Liver (tissue), 10 donors: Measurements from ENCODE around the gene LMNTD2. TPM values are rescaled to one million over a fixed set of nuclear protein-coding genes. Genes with fewer than 3 reads are reported as not detected.

Experiments used
- DNase-seq: peaks from one replicate; pipeline ENCODE4 v3.0.0-alpha.2; 2017; ENCODE audit warnings: low spot score
- H3K27ac ChIP-seq, 2 donors: one replicate each; pipeline ENCODE4 v1.7.0; 2013; ENCODE audit warnings: inconsistent platforms in 2 of 2, low read length in 2 of 2, control low read depth in 1 of 2, low read depth in 1 of 2, mild to moderate bottlenecking in 1 of 2
- H3K27me3 ChIP-seq, 4 donors: one replicate each; pipeline versions ENCODE4 v1.6.1 to v1.7.0; 2013; ENCODE audit warnings: low read length in 3 of 4, inconsistent platforms in 1 of 4, mild to moderate bottlenecking in 1 of 4, moderate library complexity in 1 of 4; ENCODE audit not compliant: control insufficient read depth in 4 of 4, insufficient read depth in 4 of 4
- H3K36me3 ChIP-seq, 4 donors: one replicate each; pipeline versions ENCODE4 v1.6.1 to v1.7.0; 2013; ENCODE audit warnings: low read length in 3 of 4, mild to moderate bottlenecking in 3 of 4, low read depth in 1 of 4, moderate library complexity in 1 of 4; ENCODE audit not compliant: control insufficient read depth in 4 of 4, insufficient read depth in 3 of 4
- H3K4me1 ChIP-seq, 4 donors: one replicate each; pipeline versions ENCODE4 v1.6.1 to v1.7.0; 2013; ENCODE audit warnings: low read length in 3 of 4, mild to moderate bottlenecking in 3 of 4, moderate library complexity in 1 of 4; ENCODE audit not compliant: control insufficient read depth in 4 of 4, insufficient read depth in 4 of 4
- H3K4me3 ChIP-seq, 3 donors: one replicate each; pipeline versions ENCODE4 v1.6.1 to v1.7.0; 2013; ENCODE audit warnings: low read length in 3 of 3, control low read depth in 1 of 3, low read depth in 1 of 3, mild to moderate bottlenecking in 1 of 3
- H3K9ac ChIP-seq, 2 donors: one replicate each; pipeline ENCODE4 v1.7.0; 2013; ENCODE audit warnings: low read length in 2 of 2, mild to moderate bottlenecking in 2 of 2, moderate library complexity in 2 of 2, control low read depth in 1 of 2, low read depth in 1 of 2
- H3K9me3 ChIP-seq, 4 donors: one replicate each; pipeline versions ENCODE4 v1.6.1 to v1.7.0; 2013; ENCODE audit warnings: low read length in 3 of 4; ENCODE audit not compliant: control insufficient read depth in 4 of 4
- ATF3 ChIP-seq: IDR thresholded peaks from 2 replicates; pipeline ENCODE4 v1.6.1; 2016; ENCODE audit warnings: antibody characterized with exemption
- CTCF ChIP-seq: fragments of 150-350 bp; IDR thresholded peaks from 2 replicates; pipeline ENCODE4 v1.5.1; 2017; ENCODE audit warnings: improper control_type of control experiment, low read depth, low read length; ENCODE audit not compliant: missing input control
- EGR1 ChIP-seq, 2 donors: IDR thresholded peaks; 2 replicates each; pipeline ENCODE4 v1.6.1; 2016 to 2018; ENCODE audit warnings: antibody characterized with exemption in 2 of 2, low read depth in 2 of 2
- FOXA1 ChIP-seq: IDR thresholded peaks from 2 replicates; pipeline ENCODE4 v1.6.1; 2016; ENCODE audit warnings: antibody characterized with exemption
- FOXA2 ChIP-seq: IDR thresholded peaks from 2 replicates; pipeline ENCODE4 v1.6.1; 2016; ENCODE audit warnings: antibody characterized with exemption
- GABPA ChIP-seq, 2 donors: IDR thresholded peaks in 1 of 2; conservative IDR thresholded peaks in 1 of 2; 2 replicates each; pipeline ENCODE4 v1.6.1; 2016; ENCODE audit warnings: antibody characterized with exemption in 2 of 2, mild to moderate bottlenecking in 1 of 2, moderate library complexity in 1 of 2
- HNF4A ChIP-seq, 2 donors: conservative IDR thresholded peaks; 2 replicates each; pipeline ENCODE4 v1.6.1; 2016; ENCODE audit warnings: antibody characterized with exemption in 2 of 2, mild to moderate bottlenecking in 2 of 2
- HNF4G ChIP-seq: IDR thresholded peaks from 2 replicates; pipeline ENCODE4 v1.6.1; 2016; ENCODE audit warnings: antibody characterized with exemption
- JUND ChIP-seq, 2 donors: IDR thresholded peaks; 2 replicates each; pipeline ENCODE4 v1.6.1; 2016; ENCODE audit warnings: antibody characterized with exemption in 2 of 2
- MAX ChIP-seq: IDR thresholded peaks from 2 replicates; pipeline ENCODE4 v1.6.1; 2016; ENCODE audit warnings: antibody characterized with exemption
- RAD21 ChIP-seq, 2 donors: IDR thresholded peaks; 2 replicates each; pipeline ENCODE4 v1.6.1; 2016; ENCODE audit warnings: antibody characterized with exemption in 2 of 2, mild to moderate bottlenecking in 2 of 2
- REST ChIP-seq: IDR thresholded peaks from 2 replicates; pipeline ENCODE4 v1.6.1; 2016; ENCODE audit warnings: antibody characterized with exemption, mild to moderate bottlenecking
- RXRA ChIP-seq, 2 donors: IDR thresholded peaks; 2 replicates each; pipeline ENCODE4 v1.6.1; 2017 to 2018; ENCODE audit warnings: antibody characterized with exemption in 2 of 2, mild to moderate bottlenecking in 1 of 2
- SP1 ChIP-seq: IDR thresholded peaks from 2 replicates; pipeline ENCODE4 v1.6.1; 2018; ENCODE audit warnings: antibody characterized with exemption, mild to moderate bottlenecking
- TAF1 ChIP-seq: conservative IDR thresholded peaks from 2 replicates; pipeline ENCODE4 v1.6.1; 2016; ENCODE audit warnings: antibody characterized with exemption, mild to moderate bottlenecking
- YY1 ChIP-seq: IDR thresholded peaks from 2 replicates; pipeline ENCODE4 v1.6.1; 2016; ENCODE audit warnings: antibody characterized with exemption, mild to moderate bottlenecking
- WGBS: extraction: QIAGEN DNeasy Blood & Tissue Kit; methylation state at CpG from one replicate; pipeline ENCODE4 v1.1.7; 2013; 5-methylcytosine and 5-hydroxymethylcytosine counted together
- polyA plus RNA-seq, 2 donors: library from polyadenylated mRNA; stranded (reverse) in 1 of 2; unstranded in 1 of 2; fragments of 200-250 nt in 1 of 2; fragments of >200 nt in 1 of 2; fragmentation: Nextera tagmentation in 1 of 2; extraction: Ambion mirVana in 1 of 2; gene quantifications; one replicate each; pipeline versions ENCODE4 v1.2.1 to v1.2.3, GENCODE V29; 2013 to 2015
- small RNA-seq: library from RNA; depleted of rRNA; stranded (forward); fragments of <200 nt; gene quantifications from one replicate; pipeline ENCODE3, GENCODE V24; 2014
- total RNA-seq, 2 donors: library from RNA; depleted of rRNA; stranded (reverse); fragments of >200 nt; gene quantifications; one replicate each; pipeline ENCODE4 v1.2.3, GENCODE V29; 2014
- donor health status: healthy.
- donor health status: healthy.
- donor health status: healthy.
- donor health status: healthy.
- donor health status: healthy.

The LMNTD2 gene
- total and polyA plus RNA-seq, 4 donors, result 1.2 to 4.6 (median 2.3) TPM

- Histone ChIP-seq H3K9me3 (no peaks in the 10 kb centered on the region), H3K27me3 (no peaks in the 10 kb centered on the region), H3K4me1 (peaks cover 12 to 33% (median 24%) of the 10 kb centered on the region in 4 donors), H3K27ac (peak overlapping the region; percentile 97 to 100), H3K36me3 (peaks cover 0 to 9% (median 3%) of the 10 kb centered on the region in 4 donors), H3K4me3 (peak overlapping the region; percentile 73 to 99 (median 79)), H3K9ac (peak overlapping the region; percentile 91 to 99)
- peak; percentile 98 for DNase-seq
- under 1% methylated on average over 71 of the region's 71 CpGs for WGBS
- no peak for TF ChIP-seq FOXA1
- no peak for TF ChIP-seq JUND (IDR thresholded peaks at IDR 0.05)
- peak; percentile 20 for TF ChIP-seq REST
- TF ChIP-seq HNF4G, result no peak
- TF ChIP-seq YY1, result no peak
- TF ChIP-seq HNF4A (conservative IDR thresholded peaks at IDR 0.05), result no peak
- TF ChIP-seq RAD21 (IDR thresholded peaks at IDR 0.05), result no peak
- no peak for TF ChIP-seq ATF3
- TF ChIP-seq CTCF, result no peak
- no peak for TF ChIP-seq EGR1 (IDR thresholded peaks at IDR 0.05; ENCODE audit: low read depth in 2 of 2)
- peak in 1 of 2 donors; percentile 26 for TF ChIP-seq RXRA (IDR thresholded peaks at IDR 0.05)
- peak; percentile 20 to 87 for TF ChIP-seq GABPA (IDR thresholded peaks at IDR 0.05 in 1 of 2, conservative IDR thresholded peaks at IDR 0.05 in 1 of 2)
- TF ChIP-seq FOXA2, result no peak
- TF ChIP-seq SP1, result no peak
- TF ChIP-seq MAX, result no peak
These were observed 54.1 kb downstream of the LMNTD2 start for GRCh38 chr11:506238-506994.

GRCh38 chr11:504994-505344, 55.6 kb downstream of the LMNTD2 start:
- peak overlapping the region in 1 of 2 donors; percentile 63 for H3K27ac ChIP-seq

More at GRCh38 chr11:504994-505344, 55.6 kb downstream of the LMNTD2 start:
- TF ChIP-seq MAX (no peak), RAD21 (IDR thresholded peaks at IDR 0.05) (no peak), FOXA1 (no peak), TAF1 (no peak)
- Histone ChIP-seq H3K9me3 (no peaks in the 10 kb centered on the region), H3K27me3 (no peaks in the 10 kb centered on the region), H3K4me3 (peak overlapping the region in 1 of 3 donors; percentile 37), H3K36me3 (peaks cover 7 to 17% (median 10%) of the 10 kb centered on the region in 4 donors), H3K9ac (peak overlapping the region in 1 of 2 donors; percentile 27), H3K4me1 (peaks cover 12 to 33% (median 24%) of the 10 kb centered on the region in 4 donors)
- WGBS, result 81% methylated on average over 7 of the region's 7 CpGs
- DNase-seq, result no peak

Small RNA genes lying within 50 kb of the gene (small RNA-seq; reads per million reads assigned to genes)
- gene MIR210, result 10.8 reads per million, percentile 94 among the genes with 10 or more reads in this experiment

Other genes starting within 250 kb of the LMNTD2 start
- 10 to 100 TPM; 12.6 to 37.4 TPM for gene IFITM1, start 246.7 kb downstream of the LMNTD2 start, total RNA-seq
- 100 to 1,000 TPM in 1 of 2 donors, 10 to 100 TPM in 1; 96.0 to 113 TPM for gene IFITM1, start 246.7 kb downstream of the LMNTD2 start, polyA plus RNA-seq
- gene IFITM3, start 239.9 kb downstream of the LMNTD2 start, total RNA-seq, result 100 to 1,000 TPM in 1 of 2 donors, 10 to 100 TPM in 1; 48.6 to 105 TPM
- 1,000 to 10,000 TPM; 2,070 to 2,255 TPM for gene IFITM3, start 239.9 kb downstream of the LMNTD2 start, polyA plus RNA-seq
- gene B4GALNT4, start 191.2 kb downstream of the LMNTD2 start, total RNA-seq, result under 1 TPM; 0.42 TPM
- gene B4GALNT4, start 191.2 kb downstream of the LMNTD2 start, polyA plus RNA-seq, result under 1 TPM in 1 of 2 donors, not detected in 1; 0.15 TPM
- under 1 TPM; 0.25 to 0.37 TPM for gene PKP3, start 166.5 kb downstream of the LMNTD2 start, total RNA-seq
- under 1 TPM in 1 of 2 donors, not detected in 1; 0.08 TPM for gene PKP3, start 166.5 kb downstream of the LMNTD2 start, polyA plus RNA-seq
- gene SIGIRR, start 145.7 kb downstream of the LMNTD2 start, total RNA-seq, result 10 to 100 TPM; 12.4 to 46.7 TPM
- 10 to 100 TPM; 70.6 to 87.7 TPM for gene SIGIRR, start 145.7 kb downstream of the LMNTD2 start, polyA plus RNA-seq
- gene ANO9, start 118.7 kb downstream of the LMNTD2 start, total RNA-seq, result under 1 TPM; 0.37 to 0.75 TPM
- under 1 TPM; 0.20 to 0.42 TPM for gene ANO9, start 118.7 kb downstream of the LMNTD2 start, polyA plus RNA-seq
- 10 to 100 TPM; 12.0 to 15.6 TPM for gene PTDSS2, start 110.5 kb downstream of the LMNTD2 start, total RNA-seq
- 1 to 10 TPM; 5.1 to 8.4 TPM for gene PTDSS2, start 110.5 kb downstream of the LMNTD2 start, polyA plus RNA-seq
- 10 to 100 TPM; 68.5 to 77.8 TPM for gene RNH1, start 53.5 kb downstream of the LMNTD2 start, total RNA-seq
- gene RNH1, start 53.5 kb downstream of the LMNTD2 start, polyA plus RNA-seq, result 10 to 100 TPM; 75.7 to 99.1 TPM
- gene HRAS, start 25.2 kb downstream of the LMNTD2 start, total RNA-seq, result 1 to 10 TPM; 4.7 to 8.6 TPM
- gene HRAS, start 25.2 kb downstream of the LMNTD2 start, polyA plus RNA-seq, result 10 to 100 TPM; 13.2 to 17.4 TPM
- gene LRRC56, start 23.2 kb downstream of the LMNTD2 start, total RNA-seq, result under 1 TPM; 0.17 to 0.23 TPM
- under 1 TPM; 0.08 to 0.46 TPM for gene LRRC56, start 23.2 kb downstream of the LMNTD2 start, polyA plus RNA-seq
- 10 to 100 TPM; 11.5 to 35.5 TPM for gene RASSF7, start 232 bp upstream of the LMNTD2 start, total RNA-seq
- 10 to 100 TPM; 38.3 to 50.4 TPM for gene RASSF7, start 232 bp upstream of the LMNTD2 start, polyA plus RNA-seq
- 10 to 100 TPM; 22.4 to 25.2 TPM for gene PHRF1, start 15.7 kb upstream of the LMNTD2 start, total RNA-seq
- 10 to 100 TPM in 1 of 2 donors, 1 to 10 TPM in 1; 2.4 to 15.1 TPM for gene PHRF1, start 15.7 kb upstream of the LMNTD2 start, polyA plus RNA-seq
- gene IRF7, start 55.2 kb upstream of the LMNTD2 start, total RNA-seq, result 10 to 100 TPM; 15.7 to 62.4 TPM
- gene IRF7, start 55.2 kb upstream of the LMNTD2 start, polyA plus RNA-seq, result 10 to 100 TPM; 23.8 to 50.3 TPM
- gene CDHR5, start 64.2 kb upstream of the LMNTD2 start, total RNA-seq, result 10 to 100 TPM; 34.8 to 79.7 TPM
- 10 to 100 TPM; 29.4 to 86.2 TPM for gene CDHR5, start 64.2 kb upstream of the LMNTD2 start, polyA plus RNA-seq
- not detected for gene SCT, start 66.4 kb upstream of the LMNTD2 start, total RNA-seq
- gene SCT, start 66.4 kb upstream of the LMNTD2 start, polyA plus RNA-seq, result not detected
- gene DRD4, start 76.5 kb upstream of the LMNTD2 start, total RNA-seq, result not detected
- gene DRD4, start 76.5 kb upstream of the LMNTD2 start, polyA plus RNA-seq, result not detected
- 10 to 100 TPM in 1 of 2 donors, 1 to 10 TPM in 1; 9.6 to 11.4 TPM for gene DEAF1, start 134.5 kb upstream of the LMNTD2 start, total RNA-seq
- 10 to 100 TPM in 1 of 2 donors, 1 to 10 TPM in 1; 7.0 to 10.5 TPM for gene DEAF1, start 134.5 kb upstream of the LMNTD2 start, polyA plus RNA-seq
- gene TMEM80, start 135.1 kb upstream of the LMNTD2 start, total RNA-seq, result 10 to 100 TPM in 1 of 2 donors, 1 to 10 TPM in 1; 5.1 to 11.1 TPM
- 10 to 100 TPM in 1 of 2 donors, 1 to 10 TPM in 1; 5.3 to 12.4 TPM for gene TMEM80, start 135.1 kb upstream of the LMNTD2 start, polyA plus RNA-seq
- gene EPS8L2, start 145.5 kb upstream of the LMNTD2 start, total RNA-seq, result 100 to 1,000 TPM in 1 of 2 donors, 10 to 100 TPM in 1; 24.4 to 138 TPM
- gene EPS8L2, start 145.5 kb upstream of the LMNTD2 start, polyA plus RNA-seq, result 10 to 100 TPM; 62.2 to 63.2 TPM
- gene TALDO1, start 186.7 kb upstream of the LMNTD2 start, total RNA-seq, result 100 to 1,000 TPM in 1 of 2 donors, 10 to 100 TPM in 1; 72.5 to 181 TPM
- gene TALDO1, start 186.7 kb upstream of the LMNTD2 start, polyA plus RNA-seq, result 100 to 1,000 TPM; 123 to 133 TPM
- gene GATD1, start 216.7 kb upstream of the LMNTD2 start, total RNA-seq, result 10 to 100 TPM; 26.3 to 37.2 TPM
- 10 to 100 TPM; 22.7 to 23.0 TPM for gene GATD1, start 216.7 kb upstream of the LMNTD2 start, polyA plus RNA-seq
- not detected for gene CEND1, start 229.4 kb upstream of the LMNTD2 start, total RNA-seq
- gene CEND1, start 229.4 kb upstream of the LMNTD2 start, polyA plus RNA-seq, result not detected
- 10 to 100 TPM in 1 of 2 donors, 1 to 10 TPM in 1; 5.3 to 15.1 TPM for gene SLC25A22, start 237.5 kb upstream of the LMNTD2 start, total RNA-seq
- gene SLC25A22, start 237.5 kb upstream of the LMNTD2 start, polyA plus RNA-seq, result 10 to 100 TPM in 1 of 2 donors, 1 to 10 TPM in 1; 9.0 to 26.8 TPM
- 10 to 100 TPM in 1 of 2 donors, 1 to 10 TPM in 1; 7.8 to 10.4 TPM for gene PIDD1, start 244.5 kb upstream of the LMNTD2 start, total RNA-seq
- gene PIDD1, start 244.5 kb upstream of the LMNTD2 start, polyA plus RNA-seq, result 1 to 10 TPM; 6.4 to 7.3 TPM
- 100 to 1,000 TPM in 1 of 2 donors, 10 to 100 TPM in 1; 59.8 to 297 TPM for gene RPLP2, start 249.2 kb upstream of the LMNTD2 start, total RNA-seq
- gene RPLP2, start 249.2 kb upstream of the LMNTD2 start, polyA plus RNA-seq, result 100 to 1,000 TPM; 273 to 476 TPM